Lower leg skin (tissue), 4 donors: Measurements from ENCODE around the gene MYD88. TPM values are rescaled to one million over a fixed set of nuclear protein-coding genes. Genes with fewer than 3 reads are reported as not detected.

ENCODE experiments used
- DNase-seq, 2 donors: peaks; one replicate each; pipeline ENCODE4 v3.0.0-alpha.2; 2019; ENCODE audit warnings: low spot score in 2 of 2
- H3K4me3 ChIP-seq: fragments of 200-600 bp; sonication (generic); 2 replicates; pipeline ENCODE4 v1.5.1; 2017; ENCODE audit warnings: mild to moderate bottlenecking, low read depth; ENCODE audit not compliant: poor library complexity, severe bottlenecking
- POLR2A ChIP-seq, 2 donors: fragments of 450-650 bp; IDR thresholded peaks; one replicate each; pipeline ENCODE4 v1.6.1; 2016 to 2017; ENCODE audit warnings: antibody characterized with exemption in 2 of 2, mild to moderate bottlenecking in 1 of 2, moderate library complexity in 1 of 2
- WGBS, 2 donors: methylation state at CpG; one replicate each; pipeline ENCODE4 v1.1.5; 2018; 5-methylcytosine and 5-hydroxymethylcytosine counted together
- intact Hi-C: fragments of 100-400 bp; cut with DNase I; formaldehyde crosslinking; loops from one replicate; pipeline ENCODE4 v1.15.0; 2023; ENCODE audit warnings: low total_unique reads
- total RNA-seq, 4 donors: library from RNA; depleted of rRNA; stranded (reverse); fragments of >200 nt; gene quantifications; one replicate each; pipeline ENCODE4 v1.1.0, GENCODE V29; 2016
- TF ChIP-seq, protein P1 (sequence below), 3 donors: fragments of 450-650 bp; IDR thresholded peaks; one replicate each; pipeline ENCODE4 v1.5.1; 2016; ENCODE audit warnings: antibody characterized with exemption in 3 of 3, mild to moderate bottlenecking in 3 of 3, moderate library complexity in 2 of 3

Gene MYD88
- total RNA-seq, 4 donors from 2014 or later: 22.9 to 32.2 (median 23.6) TPM

DNA sequence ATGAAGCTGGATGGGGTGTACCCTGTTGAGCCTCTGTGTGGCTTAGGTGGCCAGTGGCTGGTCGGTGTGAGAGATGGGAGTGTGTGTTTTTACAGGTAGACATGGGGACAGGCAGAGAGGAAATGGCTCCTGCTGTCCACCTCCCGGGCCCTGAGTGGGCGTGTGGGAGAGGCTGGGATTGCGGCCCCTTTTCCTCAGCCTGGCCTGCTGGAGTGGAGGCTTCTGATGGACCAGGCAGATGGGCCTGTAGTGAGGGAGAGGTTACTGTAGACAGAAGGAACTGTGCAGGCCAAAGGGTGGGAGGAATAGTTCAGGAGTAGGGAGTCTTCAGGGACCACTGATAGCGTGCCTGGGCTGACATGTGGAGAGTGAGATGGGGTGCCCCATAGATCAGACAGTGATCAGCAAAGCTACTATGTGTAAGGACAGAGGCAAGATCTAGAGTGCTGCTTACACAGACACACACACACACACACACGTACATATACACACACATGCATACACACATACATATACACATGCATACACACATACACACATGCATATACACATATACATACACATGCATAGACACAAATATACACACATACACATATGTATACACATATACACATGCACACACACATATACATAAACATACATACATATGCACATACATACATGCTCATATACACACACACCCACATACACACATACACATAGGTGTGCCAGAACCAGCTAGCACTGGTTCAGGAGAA, 28.0 kb upstream of the MYD88 start:
- no peak overlapping the region for H3K4me3 ChIP-seq
- TF ChIP-seq, protein P1, sequence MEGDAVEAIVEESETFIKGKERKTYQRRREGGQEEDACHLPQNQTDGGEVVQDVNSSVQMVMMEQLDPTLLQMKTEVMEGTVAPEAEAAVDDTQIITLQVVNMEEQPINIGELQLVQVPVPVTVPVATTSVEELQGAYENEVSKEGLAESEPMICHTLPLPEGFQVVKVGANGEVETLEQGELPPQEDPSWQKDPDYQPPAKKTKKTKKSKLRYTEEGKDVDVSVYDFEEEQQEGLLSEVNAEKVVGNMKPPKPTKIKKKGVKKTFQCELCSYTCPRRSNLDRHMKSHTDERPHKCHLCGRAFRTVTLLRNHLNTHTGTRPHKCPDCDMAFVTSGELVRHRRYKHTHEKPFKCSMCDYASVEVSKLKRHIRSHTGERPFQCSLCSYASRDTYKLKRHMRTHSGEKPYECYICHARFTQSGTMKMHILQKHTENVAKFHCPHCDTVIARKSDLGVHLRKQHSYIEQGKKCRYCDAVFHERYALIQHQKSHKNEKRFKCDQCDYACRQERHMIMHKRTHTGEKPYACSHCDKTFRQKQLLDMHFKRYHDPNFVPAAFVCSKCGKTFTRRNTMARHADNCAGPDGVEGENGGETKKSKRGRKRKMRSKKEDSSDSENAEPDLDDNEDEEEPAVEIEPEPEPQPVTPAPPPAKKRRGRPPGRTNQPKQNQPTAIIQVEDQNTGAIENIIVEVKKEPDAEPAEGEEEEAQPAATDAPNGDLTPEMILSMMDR (IDR thresholded peaks at IDR 0.05): no peak
- no peak for TF ChIP-seq POLR2A (IDR thresholded peaks at IDR 0.05)
- DNase-seq: peak in 1 of 2 donors; percentile 78
- 93 to 95% methylated on average over 6 of the region's 6 CpGs for WGBS, 2 donors
- intact Hi-C loops: loop anchor here (10.0 kb wide), 1 partner anchor 106 kb away; no protein-coding TSS in a partner anchor

DNA sequence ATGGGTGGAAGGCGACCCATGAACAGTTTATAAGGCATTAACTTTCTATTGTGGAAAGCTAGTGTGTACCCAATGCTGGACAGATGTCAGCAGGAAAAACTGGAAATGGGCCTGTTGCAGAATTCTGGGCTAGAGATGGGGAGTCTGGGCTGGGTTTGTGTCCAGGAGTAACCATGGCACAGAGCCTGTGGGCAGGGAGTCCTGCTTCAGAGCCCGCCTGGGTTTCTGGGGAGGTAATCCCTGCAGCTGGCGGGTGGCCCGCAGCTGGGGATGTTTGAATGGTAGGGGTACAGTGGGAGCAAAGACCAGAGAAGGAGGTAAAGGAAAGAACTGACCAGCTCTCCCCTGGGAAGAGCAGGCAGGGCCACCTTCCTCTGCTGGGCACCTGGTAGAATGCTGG, 27.3 kb upstream of the MYD88 start:
- WGBS, 2 donors: 84 to 92% methylated on average over 4 of the region's 4 CpGs
- no peak overlapping the region for H3K4me3 ChIP-seq
- no peak for TF ChIP-seq POLR2A (IDR thresholded peaks at IDR 0.05)
- TF ChIP-seq, protein P1 (IDR thresholded peaks at IDR 0.05): no peak
- intact Hi-C loops: loop anchor here (10.0 kb wide), 1 partner anchor 106 kb away; no protein-coding TSS in a partner anchor
- DNase-seq: peak in 1 of 2 donors; percentile 67

GRCh38 chr3:38111696-38112377, 26.6 kb upstream of the MYD88 start:
- intact Hi-C loops: loop anchor here (10.0 kb wide), 1 partner anchor 107 kb away; no protein-coding TSS in a partner anchor
- 70 to 71% methylated on average over 16 of the region's 16 CpGs for WGBS, 2 donors
- H3K4me3 ChIP-seq: no peak overlapping the region
- TF ChIP-seq, protein P1 (IDR thresholded peaks at IDR 0.05): no peak
- TF ChIP-seq POLR2A (IDR thresholded peaks at IDR 0.05): no peak
- DNase-seq: peak in 1 of 2 donors; percentile 77

GRCh38 chr3:38112378-38112761, 26.1 kb upstream of the MYD88 start:
- peak in 1 of 2 donors; percentile 81 for DNase-seq
- 85 to 91% methylated on average over 7 of the region's 7 CpGs for WGBS, 2 donors
- no peak overlapping the region for H3K4me3 ChIP-seq
- TF ChIP-seq, protein P1 (IDR thresholded peaks at IDR 0.05): no peak
- TF ChIP-seq POLR2A (IDR thresholded peaks at IDR 0.05): no peak
- intact Hi-C loops: loop anchor here (10.0 kb wide), 1 partner anchor 108 kb away; no protein-coding TSS in a partner anchor

DNA sequence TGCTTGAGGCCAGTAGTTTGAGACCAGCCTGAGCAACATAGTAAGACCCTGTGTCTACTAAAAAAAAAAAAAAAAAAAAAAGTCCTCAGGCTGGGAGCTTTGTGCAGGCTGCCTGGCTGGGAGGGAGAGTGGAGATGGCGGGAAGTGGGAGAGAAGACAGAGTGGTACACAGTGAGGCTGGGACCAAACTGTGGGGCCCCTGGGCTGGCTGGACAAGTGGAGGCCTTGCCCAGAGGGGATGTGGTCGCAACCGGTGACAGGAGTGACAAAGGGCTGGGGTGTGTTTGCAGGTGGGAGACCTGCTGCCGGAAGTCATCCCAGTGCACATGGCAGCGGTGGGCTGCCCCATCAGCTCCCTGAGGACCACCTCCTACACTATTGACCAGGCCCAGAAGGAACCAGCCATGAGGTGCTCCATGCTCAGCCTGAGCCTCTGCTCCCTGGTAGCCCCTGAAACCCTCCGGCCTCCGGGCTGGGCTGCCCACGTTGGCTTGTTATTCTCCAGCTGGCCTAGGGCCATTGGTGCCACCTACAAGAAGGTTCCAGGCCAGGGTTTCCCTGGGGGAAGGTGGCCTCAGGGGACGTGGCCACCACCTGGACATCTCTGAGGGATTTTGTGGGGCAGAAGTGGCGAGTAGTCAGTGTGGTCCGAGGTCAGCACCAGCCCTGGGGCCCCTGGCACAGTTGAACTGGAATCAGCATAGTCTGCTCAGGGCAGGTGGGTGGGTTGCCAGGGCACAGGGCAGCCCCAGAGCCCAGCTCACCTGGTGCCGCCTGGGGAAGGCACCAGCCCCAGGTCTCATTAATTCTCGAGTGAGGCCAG, 24.2 kb upstream of the MYD88 start:
- no peak for TF ChIP-seq POLR2A (IDR thresholded peaks at IDR 0.05)
- TF ChIP-seq, protein P1 (IDR thresholded peaks at IDR 0.05): no peak
- DNase-seq: peak in 1 of 2 donors; percentile 82
- no peak overlapping the region for H3K4me3 ChIP-seq
- 83 to 85% methylated on average over 10 to 12 of the region's 13 CpGs for WGBS, 2 donors
- intact Hi-C loops: loop anchor here (10.0 kb wide), 1 partner anchor 109 kb away; no protein-coding TSS in a partner anchor
